Muscle layer of colon (tissue), 2 donors: ENCODE results near the gene PHF12.

Experiments
- H3K27ac ChIP-seq: one replicate; pipeline ENCODE4 v1.7.0; 2013; ENCODE audit warnings: low read depth, mild to moderate bottlenecking, low read length, moderate library complexity
- H3K27me3 ChIP-seq, 2 donors: one replicate each; pipeline ENCODE4 v1.7.0; 2013; ENCODE audit warnings: low read length in 2 of 2, mild to moderate bottlenecking in 2 of 2; ENCODE audit not compliant: insufficient read depth in 2 of 2, control insufficient read depth in 1 of 2
- H3K36me3 ChIP-seq: one replicate; pipeline ENCODE4 v1.7.0; 2013; ENCODE audit warnings: mild to moderate bottlenecking, low read length; ENCODE audit not compliant: insufficient read depth
- H3K4me1 ChIP-seq: one replicate; pipeline ENCODE4 v1.7.0; 2013; ENCODE audit warnings: mild to moderate bottlenecking, low read length; ENCODE audit not compliant: insufficient read depth
- H3K4me3 ChIP-seq, 2 donors: one replicate each; pipeline ENCODE4 v1.7.0; 2013; ENCODE audit warnings: low read length in 2 of 2, low read depth in 1 of 2, mild to moderate bottlenecking in 1 of 2, moderate library complexity in 1 of 2
- H3K9ac ChIP-seq: one replicate; pipeline ENCODE4 v1.7.0; 2013; ENCODE audit warnings: low read length
- H3K9me3 ChIP-seq: one replicate; pipeline ENCODE4 v1.7.0; 2013; ENCODE audit warnings: mild to moderate bottlenecking, low read length
- donor health status: abdominal sarcoma.
- donor health status: Adenocarcinoma of cecum.

The PHF12 gene

DNA sequence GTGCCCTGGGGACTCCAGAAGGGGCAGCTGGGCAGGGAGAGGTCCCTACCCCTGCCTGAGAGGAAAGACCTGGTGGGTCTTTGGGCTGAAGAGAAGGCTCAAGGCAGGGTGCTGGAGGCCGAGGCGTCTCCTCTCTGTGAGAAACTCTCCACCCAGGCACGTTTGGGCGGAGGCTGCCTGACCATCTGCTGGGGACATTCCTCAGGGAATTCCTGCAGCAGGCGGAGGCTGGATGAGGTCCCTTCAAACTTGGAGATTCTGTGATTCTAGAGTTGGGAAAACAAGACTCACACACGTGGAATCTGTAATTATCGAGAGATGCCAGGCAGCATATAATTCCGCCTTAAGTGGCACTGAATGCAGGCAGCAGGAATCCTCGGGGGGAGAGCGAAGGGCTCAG lies 21.1 kb upstream of the PHF12 start:
- no peaks in the 10 kb centered on the region for H3K9me3 ChIP-seq
- no peak overlapping the region for H3K9ac ChIP-seq
- no peak overlapping the region for H3K4me3 ChIP-seq
- H3K27me3 ChIP-seq = no peaks in the 10 kb centered on the region
- no peaks in the 10 kb centered on the region for H3K36me3 ChIP-seq
- H3K4me1 ChIP-seq = peaks cover 34% of the 10 kb centered on the region
- no peak overlapping the region for H3K27ac ChIP-seq

DNA sequence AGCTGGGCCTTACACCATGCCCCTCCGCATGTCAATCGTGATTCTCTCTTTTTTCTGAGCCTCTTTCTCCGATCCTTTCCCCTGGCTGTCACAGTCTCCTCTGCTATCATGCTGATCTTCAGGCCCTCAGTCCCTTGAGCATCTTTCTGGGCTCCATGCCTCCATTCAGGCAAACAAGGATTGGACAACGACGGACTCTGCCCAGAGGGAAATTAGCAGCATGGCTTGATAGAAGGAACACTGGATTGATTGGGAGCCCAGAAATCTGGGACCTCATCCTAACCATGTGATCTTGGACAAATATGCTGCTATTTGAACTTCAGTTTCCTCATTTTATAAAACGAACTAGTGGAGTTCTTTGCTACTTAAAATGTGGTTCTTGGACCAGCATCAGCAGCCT lies 19.6 kb upstream of the PHF12 start:
- H3K27me3 ChIP-seq = no peaks in the 10 kb centered on the region
- no peaks in the 10 kb centered on the region for H3K9me3 ChIP-seq
- H3K27ac ChIP-seq = no peak overlapping the region
- no peak overlapping the region for H3K9ac ChIP-seq
- H3K36me3 ChIP-seq = no peaks in the 10 kb centered on the region
- no peak overlapping the region for H3K4me3 ChIP-seq
- peaks cover 34% of the 10 kb centered on the region for H3K4me1 ChIP-seq

GRCh38 chr17:28969706-28970393 lies 18.5 kb upstream of the PHF12 start:
- no peak overlapping the region for H3K27ac ChIP-seq
- no peak overlapping the region for H3K4me3 ChIP-seq
- H3K36me3 ChIP-seq = no peaks in the 10 kb centered on the region
- peaks cover 34% of the 10 kb centered on the region for H3K4me1 ChIP-seq
- H3K9ac ChIP-seq = no peak overlapping the region
- H3K9me3 ChIP-seq = no peaks in the 10 kb centered on the region
- no peaks in the 10 kb centered on the region for H3K27me3 ChIP-seq

DNA sequence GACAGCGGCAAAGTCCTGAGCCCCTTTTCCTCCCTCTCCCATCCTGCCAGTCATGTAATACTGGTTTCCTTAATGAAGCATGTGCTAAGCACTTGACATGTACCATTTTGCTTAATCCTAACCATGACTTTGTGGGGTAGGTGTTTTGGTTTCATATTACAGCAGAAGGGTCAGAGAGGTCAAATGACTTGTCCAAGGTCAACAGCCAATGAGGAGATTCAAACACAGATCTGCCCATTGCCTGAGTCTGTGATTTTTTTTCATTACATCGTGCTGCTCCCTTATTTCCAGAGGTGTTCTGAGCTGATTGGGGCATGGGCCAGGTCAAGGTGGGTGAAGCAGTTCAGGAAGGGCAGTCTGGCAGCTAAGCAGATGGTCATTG lies 17.6 kb upstream of the PHF12 start:
- no peak overlapping the region for H3K9ac ChIP-seq

GRCh38 chr17:28968231-28968913 lies 17.1 kb upstream of the PHF12 start:
- H3K27ac ChIP-seq = no peak overlapping the region
- no peak overlapping the region for H3K9ac ChIP-seq
- peaks cover 28% of the 10 kb centered on the region for H3K4me1 ChIP-seq

More for the DNA sequence above, 17.6 kb upstream of the PHF12 start:
- no peaks in the 10 kb centered on the region for H3K9me3 ChIP-seq
- H3K27me3 ChIP-seq = no peaks in the 10 kb centered on the region
- peaks cover 34% of the 10 kb centered on the region for H3K4me1 ChIP-seq
- no peak overlapping the region for H3K4me3 ChIP-seq
- no peak overlapping the region for H3K27ac ChIP-seq
- H3K36me3 ChIP-seq = no peaks in the 10 kb centered on the region

DNA sequence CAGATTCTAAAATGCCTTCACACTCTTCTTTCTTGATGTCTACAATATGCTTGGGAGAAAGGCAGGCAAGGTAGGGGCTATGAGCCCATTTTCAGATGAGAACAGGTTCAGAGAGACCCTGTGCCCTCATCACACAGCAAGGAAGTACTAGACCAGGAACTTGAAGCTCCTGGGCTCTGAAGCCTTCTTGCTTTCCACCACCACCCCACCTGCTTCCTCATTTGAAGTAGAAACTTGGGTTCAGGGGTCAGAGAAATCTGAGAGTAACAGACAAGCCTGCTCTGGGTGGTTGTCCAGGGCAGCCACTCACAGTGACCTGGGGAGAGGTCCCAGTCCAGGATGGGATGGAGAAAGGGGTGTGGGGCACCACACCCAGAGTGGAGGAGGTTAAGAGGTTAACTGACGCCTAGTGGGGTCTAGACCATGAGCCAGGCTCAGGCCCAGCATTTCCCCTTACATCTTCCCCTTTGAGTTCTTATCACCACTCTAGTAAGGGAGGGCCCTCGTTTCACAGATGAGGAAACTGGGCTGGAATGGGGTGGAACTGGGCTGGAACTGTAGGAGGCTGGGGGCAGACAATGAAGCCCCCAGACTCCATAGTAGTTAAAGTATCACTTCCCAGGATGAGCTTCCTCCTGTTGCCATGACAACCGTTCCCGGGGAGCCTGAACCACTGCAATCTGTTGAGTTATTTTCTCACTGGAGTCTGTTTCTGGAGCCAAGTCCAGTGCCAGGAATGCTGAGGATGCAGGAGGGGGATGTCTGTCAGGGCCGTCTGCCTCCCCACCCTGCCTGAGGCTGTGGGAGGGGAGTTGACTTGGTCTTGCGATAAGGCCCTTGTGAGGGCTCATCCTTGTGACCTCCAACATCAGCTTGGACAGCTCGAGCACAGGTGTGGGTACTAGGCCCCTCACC lies 16.2 kb upstream of the PHF12 start:
- no peaks in the 10 kb centered on the region for H3K27me3 ChIP-seq
- H3K36me3 ChIP-seq = no peaks in the 10 kb centered on the region
- peaks cover 24% of the 10 kb centered on the region for H3K4me1 ChIP-seq
- no peak overlapping the region for H3K4me3 ChIP-seq
- no peak overlapping the region for H3K27ac ChIP-seq
- no peak overlapping the region for H3K9ac ChIP-seq
- no peaks in the 10 kb centered on the region for H3K9me3 ChIP-seq

More at GRCh38 chr17:28968231-28968913, 17.1 kb upstream of the PHF12 start:
- Histone ChIP-seq H3K4me3 (no peak overlapping the region), H3K9me3 (no peaks in the 10 kb centered on the region), H3K27me3 (no peaks in the 10 kb centered on the region), H3K36me3 (no peaks in the 10 kb centered on the region)

DNA sequence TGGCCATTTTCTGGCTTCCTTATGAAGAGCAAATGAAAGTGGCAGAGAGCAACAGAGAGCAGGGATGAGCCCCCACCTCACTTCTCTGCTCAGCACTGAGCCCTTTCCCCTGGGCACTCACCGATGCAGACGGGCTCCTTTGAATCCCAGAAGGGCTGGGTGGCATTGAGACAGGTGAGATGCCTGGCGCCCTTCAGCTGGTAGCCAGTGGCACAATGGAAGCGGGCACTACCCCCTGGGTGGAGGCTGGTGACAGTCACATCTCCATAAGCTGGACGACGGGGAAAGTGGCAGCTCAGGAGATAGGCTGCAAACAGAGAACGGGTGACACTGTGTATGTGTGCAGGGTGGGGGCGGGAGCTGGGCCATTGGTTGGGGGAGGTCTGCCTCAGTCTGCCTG lies 12.5 kb upstream of the PHF12 start:
- Histone ChIP-seq H3K4me3 (no peak overlapping the region), H3K9me3 (no peaks in the 10 kb centered on the region), H3K27ac (no peak overlapping the region), H3K27me3 (no peaks in the 10 kb centered on the region), H3K4me1 (peaks cover 6% of the 10 kb centered on the region), H3K9ac (no peak overlapping the region), H3K36me3 (no peaks in the 10 kb centered on the region)

- Histone ChIP-seq H3K9ac (no peak overlapping the region), H3K27ac (no peak overlapping the region), H3K27me3 (no peaks in the 10 kb centered on the region), H3K4me3 (no peak overlapping the region), H3K36me3 (no peaks in the 10 kb centered on the region), H3K4me1 (peaks cover 1% of the 10 kb centered on the region), H3K9me3 (no peaks in the 10 kb centered on the region)
Measured at GRCh38 chr17:28963055-28963611, 11.8 kb upstream of the PHF12 start.

DNA sequence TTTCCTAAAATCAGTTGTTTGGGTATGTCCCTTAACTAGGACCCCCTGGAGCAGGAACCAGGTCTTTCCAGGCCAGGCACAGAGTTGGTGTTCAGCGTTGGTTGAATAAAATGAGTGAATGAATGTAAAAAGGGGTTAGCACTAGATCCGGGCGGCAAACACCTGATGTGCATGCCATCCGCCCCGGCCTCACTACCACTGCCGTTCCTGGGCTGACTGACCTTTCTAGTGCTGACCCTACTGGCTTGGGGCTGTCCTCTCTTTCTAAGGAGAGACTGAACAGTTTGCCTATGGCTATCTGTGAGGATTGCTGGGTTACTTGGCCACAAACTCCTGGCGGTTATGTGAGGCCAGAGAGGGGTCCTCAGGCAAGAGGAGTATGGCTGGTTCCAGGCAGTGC lies 10.1 kb upstream of the PHF12 start:
- Histone ChIP-seq H3K4me1 (no peaks in the 10 kb centered on the region), H3K27ac (no peak overlapping the region), H3K27me3 (no peaks in the 10 kb centered on the region), H3K9me3 (no peaks in the 10 kb centered on the region), H3K9ac (no peak overlapping the region), H3K4me3 (no peak overlapping the region), H3K36me3 (no peaks in the 10 kb centered on the region)

GRCh38 chr17:28960256-28961061 lies 9.1 kb upstream of the PHF12 start:
- no peaks in the 10 kb centered on the region for H3K9me3 ChIP-seq
- H3K27me3 ChIP-seq = no peaks in the 10 kb centered on the region
- no peak overlapping the region for H3K27ac ChIP-seq
- H3K9ac ChIP-seq = no peak overlapping the region
- no peaks in the 10 kb centered on the region for H3K36me3 ChIP-seq
- no peak overlapping the region for H3K4me3 ChIP-seq
- no peaks in the 10 kb centered on the region for H3K4me1 ChIP-seq
